GM12891 (cell line): ENCODE data around the gene ZBTB32.
A peak's percentile ranks its signal among the peaks of the same experiment; 100 is the strongest.

Source experiments
- DNase-seq: peaks from one replicate; pipeline ENCODE4 v3.0.0; 2011; ENCODE audit warnings: low spot score; ENCODE audit not compliant: insufficient read length
- FAIRE-seq: peaks from 2 replicates; lab custom pipeline; 2011; peaks lifted over from hg19 to GRCh38; lab: Jason Lieb, UNC
- PAX5 ChIP-seq: IDR thresholded peaks from 2 replicates; pipeline ENCODE4 v1.6.1; 2011; ENCODE audit warnings: low read length, moderate library complexity, mild to moderate bottlenecking; ENCODE audit not compliant: insufficient read depth, severe bottlenecking
- POLR2A ChIP-seq: IDR thresholded peaks from 2 replicates; pipeline ENCODE4 v1.6.1; 2011; ENCODE audit warnings: low read depth, low read length, control low read depth
- POLR2AphosphoS5 ChIP-seq: IDR thresholded peaks from 2 replicates; pipeline ENCODE4 v1.6.1; 2011; ENCODE audit warnings: low read depth, low read length, control low read depth
- POU2F2 ChIP-seq: IDR thresholded peaks from 2 replicates; pipeline ENCODE4 v1.6.1; 2011; ENCODE audit warnings: low read depth, mild to moderate bottlenecking, control low read depth, low read length, moderate library complexity
- SPI1 ChIP-seq: IDR thresholded peaks from 2 replicates; pipeline ENCODE4 v1.6.1; 2011; ENCODE audit warnings: low read depth, low read length, control low read depth
- TAF1 ChIP-seq: IDR thresholded peaks from 2 replicates; pipeline ENCODE4 v1.6.1; 2011; ENCODE audit warnings: low read depth, low read length, control low read depth

The ZBTB32 gene

GRCh38 chr19:35713904-35714495 is 9.6 kb downstream of the ZBTB32 start:
- TF ChIP-seq POLR2A (no peak), POU2F2 (no peak), POLR2AphosphoS5 (no peak), SPI1 (no peak), TAF1 (no peak), PAX5 (no peak)
- no peak for DNase-seq
- FAIRE-seq = peak; percentile 9

GRCh38 chr19:35714601-35715354 is 10.4 kb downstream of the ZBTB32 start:
- DNase-seq (no peak), FAIRE-seq (peak; percentile 80)
- TF ChIP-seq POU2F2 (no peak), TAF1 (no peak), POLR2AphosphoS5 (peak; percentile 12; the same call in 1 of the 2 replicates)

- FAIRE-seq = no peak
- no peak for DNase-seq
- no peak for TF ChIP-seq POLR2A
- no peak for TF ChIP-seq TAF1
- no peak for TF ChIP-seq PAX5
Measured at GRCh38 chr19:35715355-35715809, 11.0 kb downstream of the ZBTB32 start.

GRCh38 chr19:35715981-35716800 is 11.8 kb downstream of the ZBTB32 start:
- TF ChIP-seq POLR2AphosphoS5 (no peak; the same call in 1 of the 2 replicates), SPI1 (no peak), TAF1 (no peak), PAX5 (no peak), POU2F2 (no peak), POLR2A (no peak)
- DNase-seq = no peak
- FAIRE-seq = no peak

GRCh38 chr19:35716801-35717664 is 12.7 kb downstream of the ZBTB32 start:
- DNase-seq = no peak
- FAIRE-seq = peak; percentile 94
- TF ChIP-seq TAF1 (0 out of 2 replicates have a peak, but pooled peaks have one; percentile 15), POLR2A (peak; percentile 52), POLR2AphosphoS5 (no peak; the same call in 1 of the 2 replicates), SPI1 (no peak), PAX5 (peak; percentile 1), POU2F2 (peak; percentile 36; the same call in 1 of the 2 replicates)

GRCh38 chr19:35717665-35718344 is 13.4 kb downstream of the ZBTB32 start, which contains the start of gene KMT2B:
TSS of gene KMT2B (plus strand) at chr19:35718003. CDS start at chr19:35718019, 16 bp downstream.
- FAIRE-seq = no peak
- no peak for TF ChIP-seq SPI1
- no peak for TF ChIP-seq POLR2AphosphoS5
- no peak for TF ChIP-seq TAF1
- no peak for TF ChIP-seq PAX5
- TF ChIP-seq POU2F2 = no peak
- no peak for TF ChIP-seq POLR2A
- DNase-seq = peak; percentile 99

- TF ChIP-seq SPI1 = no peak
- no peak; the same call in 1 of the 2 replicates for TF ChIP-seq POLR2A
- TF ChIP-seq POLR2AphosphoS5 = peak; percentile 53; the same call in 1 of the 2 replicates
- DNase-seq = no peak
- peak; percentile 64 for FAIRE-seq
Measured at GRCh38 chr19:35718345-35719041, 14.1 kb downstream of the ZBTB32 start.

GRCh38 chr19:35719402-35720162 is 15.2 kb downstream of the ZBTB32 start:
- TF ChIP-seq POU2F2 (no peak), SPI1 (no peak), POLR2AphosphoS5 (no peak), TAF1 (no peak), PAX5 (no peak), POLR2A (no peak)
- FAIRE-seq = no peak
- DNase-seq = no peak
